Head of caudate nucleus (tissue), 42 donors: Measurements from ENCODE around the gene HOATZ.

ENCODE experiments used
- DNase-seq, 42 donors: peaks; one replicate each; pipeline versions ENCODE4 v3.0.0 to v3.0.0-alpha.2; 2020 to 2021; ENCODE audit warnings: mixed read lengths in 7 of 42
- intact Hi-C: fragments of 100-400 bp; cut with DNase I; formaldehyde crosslinking; loops from one replicate; pipeline ENCODE4 v1.15.0; 2022

The HOATZ gene

GRCh38 chr11:111514216-111515031 is at the start of gene HOATZ:
Gene HOATZ (plus strand): TSS chr11:111514778. CDS start chr11:111514785, 7 bp downstream.
- intact Hi-C loops = no loop called here
- peak in 39 of 42 donors; percentile 13 to 74 (median 38) for DNase-seq

- intact Hi-C loops = no loop called here
- DNase-seq = no peak
Observed at GRCh38 chr11:111465400-111465799, 49.2 kb upstream of the HOATZ start.

GRCh38 chr11:111466615-111467014 is 48.0 kb upstream of the HOATZ start:
- intact Hi-C loops = no loop called here
- no peak for DNase-seq

GRCh38 chr11:111469200-111469599 is 45.4 kb upstream of the HOATZ start:
- no peak for DNase-seq
- intact Hi-C loops = no loop called here

GRCh38 chr11:111472228-111472627 is 42.4 kb upstream of the HOATZ start:
- intact Hi-C loops = no loop called here

GRCh38 chr11:111474432-111474831 is 40.1 kb upstream of the HOATZ start:
- DNase-seq = no peak
- intact Hi-C loops = no loop called here

More at GRCh38 chr11:111472228-111472627, 42.4 kb upstream of the HOATZ start:
- no peak for DNase-seq

- intact Hi-C loops = no loop called here
- DNase-seq = no peak
Observed at GRCh38 chr11:111476366-111476765, 38.2 kb upstream of the HOATZ start.

GRCh38 chr11:111476956-111477355 is 37.6 kb upstream of the HOATZ start:
- no peak for DNase-seq
- intact Hi-C loops = no loop called here

GRCh38 chr11:111477898-111478297 is 36.7 kb upstream of the HOATZ start:
- no peak for DNase-seq
- intact Hi-C loops = no loop called here

GRCh38 chr11:111479666-111480065 is 34.9 kb upstream of the HOATZ start:
- intact Hi-C loops = no loop called here
- no peak for DNase-seq

- intact Hi-C loops = no loop called here
- DNase-seq = no peak
Observed at GRCh38 chr11:111483431-111483830, 31.1 kb upstream of the HOATZ start.

GRCh38 chr11:111490496-111490895 is 24.1 kb upstream of the HOATZ start:
- intact Hi-C loops = no loop called here

GRCh38 chr11:111494040-111494439 is 20.5 kb upstream of the HOATZ start:
- intact Hi-C loops = no loop called here
- DNase-seq = no peak

More at GRCh38 chr11:111490496-111490895, 24.1 kb upstream of the HOATZ start:
- no peak for DNase-seq

GRCh38 chr11:111499483-111499882 is 15.1 kb upstream of the HOATZ start:
- no peak for DNase-seq
- intact Hi-C loops = no loop called here

- intact Hi-C loops = no loop called here
- DNase-seq = no peak
Observed at GRCh38 chr11:111500481-111500880, 14.1 kb upstream of the HOATZ start.

GRCh38 chr11:111502611-111503010 is 12.0 kb upstream of the HOATZ start:
- intact Hi-C loops = no loop called here
- no peak for DNase-seq

GRCh38 chr11:111510311-111510710 is 4.3 kb upstream of the HOATZ start:
- no peak for DNase-seq
- intact Hi-C loops = no loop called here

- peak in 32 of 42 donors; percentile 4 to 73 (median 26) for DNase-seq
- intact Hi-C loops = no loop called here
Observed at GRCh38 chr11:111512296-111513239, 2.0 kb upstream of the HOATZ start, which contains the start of gene BTG4. Gene BTG4 (minus strand): TSS chr11:111512386. CDS start chr11:111498776, 13,610 bp downstream.

GRCh38 chr11:111513240-111513605 is 1.4 kb upstream of the HOATZ start:
- DNase-seq = no peak
- intact Hi-C loops = no loop called here

- intact Hi-C loops = no loop called here
- no peak for DNase-seq
Observed at GRCh38 chr11:111515591-111515990, 1.0 kb downstream of the HOATZ start.
